DMS53 treated with DMSO at 0.1 percent for 48 hours (cell line): ENCODE data around the gene TCP11X1.
"Not testable (repeated sequence)": the region's sequence is repeated elsewhere in the genome, so short reads cannot be mapped to it uniquely, and the experiment has no call there.

ENCODE experiments used
- DNase-seq: peaks from one replicate; lab custom pipeline; 2025; ENCODE audit not compliant: unreplicated experiment; lab: John Stamatoyannopoulos, UW

Gene TCP11X1

GRCh38 chrX:102214986-102215385, at the start of gene TCP11X1:
TCP11X1 (plus strand) TSS chrX:102215301.
- DNase-seq: not testable (repeated sequence)

- DNase-seq: no peak
Observed at GRCh38 chrX:102185967-102186720, 29.0 kb upstream of the TCP11X1 start.

GRCh38 chrX:102207940-102208339, 7.2 kb upstream of the TCP11X1 start:
- DNase-seq: not testable (repeated sequence)

GRCh38 chrX:102216497-102216896, 1.4 kb downstream of the TCP11X1 start:
- DNase-seq: not testable (repeated sequence)

GRCh38 chrX:102235678-102236077, 20.6 kb downstream of the TCP11X1 start:
- DNase-seq: not testable (repeated sequence)

- not testable (repeated sequence) for DNase-seq
Observed at GRCh38 chrX:102240265-102240664, 25.2 kb downstream of the TCP11X1 start.

- DNase-seq: not testable (repeated sequence)
Observed at GRCh38 chrX:102246893-102247292, 31.8 kb downstream of the TCP11X1 start, which contains the start of gene NXF2. NXF2 (plus strand) TSS chrX:102247167; CDS start chrX:102307079, 59,912 bp downstream.

GRCh38 chrX:102272231-102272630, 57.1 kb downstream of the TCP11X1 start:
- not testable (repeated sequence) for DNase-seq
